ENCODE results near the gene ARPC5.

DNA sequence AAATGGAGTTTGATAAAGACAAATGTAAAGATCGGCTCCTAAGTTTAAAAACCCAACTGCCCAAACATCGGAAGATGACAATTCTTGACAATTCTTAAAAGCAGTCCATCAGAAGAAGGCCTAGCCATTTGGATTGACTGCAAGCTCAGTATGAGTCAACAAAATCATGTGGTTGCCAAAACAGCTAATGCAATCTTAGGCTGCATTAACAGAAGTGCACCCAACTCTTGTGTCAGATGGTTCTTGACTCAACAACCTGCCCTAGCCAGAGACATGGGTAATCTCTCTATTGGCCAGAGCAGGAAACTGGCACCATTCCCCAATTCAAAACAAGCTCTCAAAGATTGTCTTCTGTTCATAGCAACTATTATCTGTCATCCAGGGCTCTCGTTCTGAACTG, 35.4 kb downstream of the ARPC5 start:
- TF ChIP-seq, protein P1, sequence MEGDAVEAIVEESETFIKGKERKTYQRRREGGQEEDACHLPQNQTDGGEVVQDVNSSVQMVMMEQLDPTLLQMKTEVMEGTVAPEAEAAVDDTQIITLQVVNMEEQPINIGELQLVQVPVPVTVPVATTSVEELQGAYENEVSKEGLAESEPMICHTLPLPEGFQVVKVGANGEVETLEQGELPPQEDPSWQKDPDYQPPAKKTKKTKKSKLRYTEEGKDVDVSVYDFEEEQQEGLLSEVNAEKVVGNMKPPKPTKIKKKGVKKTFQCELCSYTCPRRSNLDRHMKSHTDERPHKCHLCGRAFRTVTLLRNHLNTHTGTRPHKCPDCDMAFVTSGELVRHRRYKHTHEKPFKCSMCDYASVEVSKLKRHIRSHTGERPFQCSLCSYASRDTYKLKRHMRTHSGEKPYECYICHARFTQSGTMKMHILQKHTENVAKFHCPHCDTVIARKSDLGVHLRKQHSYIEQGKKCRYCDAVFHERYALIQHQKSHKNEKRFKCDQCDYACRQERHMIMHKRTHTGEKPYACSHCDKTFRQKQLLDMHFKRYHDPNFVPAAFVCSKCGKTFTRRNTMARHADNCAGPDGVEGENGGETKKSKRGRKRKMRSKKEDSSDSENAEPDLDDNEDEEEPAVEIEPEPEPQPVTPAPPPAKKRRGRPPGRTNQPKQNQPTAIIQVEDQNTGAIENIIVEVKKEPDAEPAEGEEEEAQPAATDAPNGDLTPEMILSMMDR (IDR thresholded peaks at IDR 0.05), result no peak
- TF ChIP-seq POLR2A (IDR thresholded peaks at IDR 0.05) (no peak), EP300 (IDR thresholded peaks at IDR 0.05) (no peak)
